Stromal cell of bone marrow (primary cell): ENCODE results near the gene ISLR.

Experiments used
- DNase-seq: peaks from one replicate; pipeline ENCODE4 v3.0.0-alpha.2; 2012; ENCODE audit warnings: low read depth

The ISLR gene, protein sequence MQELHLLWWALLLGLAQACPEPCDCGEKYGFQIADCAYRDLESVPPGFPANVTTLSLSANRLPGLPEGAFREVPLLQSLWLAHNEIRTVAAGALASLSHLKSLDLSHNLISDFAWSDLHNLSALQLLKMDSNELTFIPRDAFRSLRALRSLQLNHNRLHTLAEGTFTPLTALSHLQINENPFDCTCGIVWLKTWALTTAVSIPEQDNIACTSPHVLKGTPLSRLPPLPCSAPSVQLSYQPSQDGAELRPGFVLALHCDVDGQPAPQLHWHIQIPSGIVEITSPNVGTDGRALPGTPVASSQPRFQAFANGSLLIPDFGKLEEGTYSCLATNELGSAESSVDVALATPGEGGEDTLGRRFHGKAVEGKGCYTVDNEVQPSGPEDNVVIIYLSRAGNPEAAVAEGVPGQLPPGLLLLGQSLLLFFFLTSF

DNA sequence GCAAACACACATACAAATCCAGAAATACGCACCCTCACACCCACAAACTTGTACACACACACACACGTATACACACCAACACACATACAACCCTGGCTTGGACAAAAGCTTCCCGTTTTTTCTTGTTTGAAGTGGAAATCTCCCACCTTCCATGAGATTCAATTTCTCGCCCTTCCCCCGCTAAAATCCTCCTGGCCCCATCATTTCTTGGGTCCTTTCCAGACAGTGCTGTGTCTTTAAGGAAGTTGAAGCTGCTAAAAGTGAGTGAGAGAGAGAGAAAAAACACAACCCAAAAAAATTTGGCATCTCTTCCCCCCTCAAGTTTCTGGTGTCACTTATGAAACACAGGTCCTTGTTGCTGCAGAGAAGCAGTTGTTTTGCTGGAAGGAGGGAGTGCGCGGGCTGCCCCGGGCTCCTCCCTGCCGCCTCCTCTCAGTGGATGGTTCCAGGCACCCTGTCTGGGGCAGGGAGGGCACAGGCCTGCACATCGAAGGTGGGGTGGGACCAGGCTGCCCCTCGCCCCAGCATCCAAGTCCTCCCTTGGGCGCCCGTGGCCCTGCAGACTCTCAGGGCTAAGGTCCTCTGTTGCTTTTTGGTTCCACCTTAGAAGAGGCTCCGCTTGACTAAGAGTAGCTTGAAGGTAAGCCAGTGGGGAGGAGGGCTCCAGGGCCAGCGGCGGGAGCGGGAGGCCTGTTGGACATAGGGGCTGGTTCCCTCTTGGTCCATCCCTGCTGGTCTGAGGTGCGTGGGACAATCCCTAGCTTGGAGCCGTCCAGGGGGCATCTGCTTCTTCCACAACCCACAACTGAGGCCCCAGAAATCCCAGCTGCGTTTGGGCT, at the start of gene ISLR:
TSS of gene ISLR (plus strand) at position 331 of the 839 bp plus-strand sequence. CDS start 1,149 bp downstream, outside the sequence.
- peak; percentile 87 for DNase-seq

DNA sequence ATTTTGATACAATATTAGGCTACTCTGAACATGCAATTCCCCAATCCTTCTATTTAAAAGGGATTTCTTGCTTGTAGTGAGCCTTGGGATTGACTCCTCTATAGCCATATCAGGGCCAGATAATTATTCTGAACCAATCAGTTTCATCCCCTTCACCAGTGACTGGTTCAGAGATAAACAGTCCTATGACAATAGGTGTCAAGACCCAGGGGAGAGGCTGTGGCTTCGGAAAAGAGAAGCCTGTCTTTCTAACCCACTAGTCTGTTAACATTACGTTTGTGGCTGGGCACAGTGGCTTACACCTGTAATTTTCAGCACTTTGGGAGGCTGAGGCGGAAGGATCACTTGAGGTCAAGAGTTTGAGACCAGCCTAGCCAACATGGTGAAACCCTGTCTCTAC, 49.3 kb upstream of the ISLR start:
- DNase-seq = no peak

DNA sequence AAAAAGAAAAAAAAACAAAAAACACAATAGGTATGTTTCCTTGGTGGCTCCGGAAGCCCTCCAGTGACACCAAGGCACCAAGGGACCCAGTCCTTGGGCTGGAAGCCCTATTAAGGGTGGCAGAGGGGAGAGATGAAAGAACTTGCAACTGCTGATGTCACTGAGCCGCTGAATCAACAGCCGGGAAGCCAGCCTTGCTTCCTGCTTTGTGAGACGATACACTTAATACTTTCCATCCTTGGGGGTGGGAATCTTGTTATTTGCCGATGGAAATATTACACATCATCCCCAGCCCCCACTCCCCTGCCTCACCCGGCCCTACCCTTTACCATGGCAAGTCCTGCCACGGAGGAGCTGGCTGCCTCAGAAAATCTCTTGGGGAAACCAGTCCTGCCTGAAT, 48.8 kb upstream of the ISLR start:
- no peak for DNase-seq

DNA sequence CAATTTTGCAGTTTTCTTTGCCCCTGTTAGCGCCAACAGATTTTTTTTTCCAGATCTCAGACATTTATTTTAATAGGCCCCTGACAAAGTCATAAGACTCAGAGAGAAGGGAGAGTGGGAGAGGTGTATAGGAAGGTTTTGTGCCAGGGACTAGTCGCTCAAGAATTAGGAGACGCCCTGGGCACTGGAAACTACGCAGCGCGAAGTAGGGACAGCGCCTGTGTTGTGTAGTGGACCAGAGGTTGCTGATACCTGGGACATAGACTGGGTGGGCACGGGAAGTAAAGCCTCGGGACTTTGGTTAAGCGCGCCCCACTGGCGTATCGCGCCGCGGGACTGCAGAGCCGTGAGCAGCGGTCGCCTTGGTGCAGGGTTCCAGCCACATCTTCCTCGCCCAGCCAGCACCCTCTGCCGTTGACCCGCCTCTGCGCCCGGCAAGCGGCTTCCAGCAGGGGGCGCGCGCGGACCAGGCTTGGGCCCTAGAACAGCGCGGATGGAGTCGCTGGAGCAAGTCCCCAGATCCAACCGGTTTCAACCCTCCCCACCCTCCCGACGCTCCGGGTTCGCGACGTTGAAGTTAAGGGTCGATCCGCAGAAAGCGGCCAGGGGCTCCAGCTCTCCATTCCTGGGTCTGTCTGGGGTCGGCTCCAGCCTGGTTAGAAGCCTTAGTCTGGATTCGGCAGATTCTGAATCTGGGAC, 46.1 kb upstream of the ISLR start:
- peak; percentile 65 for DNase-seq

DNA sequence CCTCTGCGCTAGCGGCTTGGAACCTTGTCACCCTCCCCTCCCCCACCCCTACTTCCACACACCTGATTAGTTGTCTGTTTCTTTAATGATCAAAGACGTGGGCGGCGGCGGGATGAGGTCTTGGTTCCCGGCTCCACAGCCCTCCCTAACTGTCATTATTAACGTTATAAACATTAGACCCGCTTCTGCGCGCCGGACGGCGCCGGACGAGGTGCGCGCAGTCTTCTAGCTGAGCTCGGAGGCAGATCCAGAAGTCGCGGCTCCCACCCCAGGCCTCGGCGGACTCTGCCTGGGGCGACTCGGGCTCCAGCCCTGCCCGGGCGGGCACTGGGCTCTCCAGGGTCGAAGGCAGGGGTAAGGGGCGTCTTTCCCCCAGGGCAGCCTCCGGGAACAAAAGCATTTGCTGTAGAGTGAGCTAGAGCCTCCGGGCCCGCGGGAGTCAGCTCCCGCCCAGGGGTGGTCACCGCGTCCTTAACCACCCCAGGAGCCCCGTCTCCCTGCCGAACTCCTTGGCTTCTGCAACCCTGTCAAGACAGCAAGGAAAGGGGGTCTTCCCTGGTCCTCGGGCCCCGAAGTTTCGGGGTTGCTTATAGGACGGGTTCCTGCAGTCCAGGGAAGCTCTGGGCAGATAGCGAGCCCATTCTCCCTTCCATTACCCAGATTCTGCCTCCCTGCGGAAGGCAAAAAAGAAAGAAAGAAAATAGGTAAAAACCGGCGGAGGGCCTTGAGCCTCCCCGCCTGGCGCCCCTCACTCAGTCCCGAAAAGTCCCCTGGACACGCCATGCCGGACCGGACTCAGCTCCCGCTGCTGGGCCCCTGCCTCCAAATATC, 45.3 kb upstream of the ISLR start:
- no peak for DNase-seq

DNA sequence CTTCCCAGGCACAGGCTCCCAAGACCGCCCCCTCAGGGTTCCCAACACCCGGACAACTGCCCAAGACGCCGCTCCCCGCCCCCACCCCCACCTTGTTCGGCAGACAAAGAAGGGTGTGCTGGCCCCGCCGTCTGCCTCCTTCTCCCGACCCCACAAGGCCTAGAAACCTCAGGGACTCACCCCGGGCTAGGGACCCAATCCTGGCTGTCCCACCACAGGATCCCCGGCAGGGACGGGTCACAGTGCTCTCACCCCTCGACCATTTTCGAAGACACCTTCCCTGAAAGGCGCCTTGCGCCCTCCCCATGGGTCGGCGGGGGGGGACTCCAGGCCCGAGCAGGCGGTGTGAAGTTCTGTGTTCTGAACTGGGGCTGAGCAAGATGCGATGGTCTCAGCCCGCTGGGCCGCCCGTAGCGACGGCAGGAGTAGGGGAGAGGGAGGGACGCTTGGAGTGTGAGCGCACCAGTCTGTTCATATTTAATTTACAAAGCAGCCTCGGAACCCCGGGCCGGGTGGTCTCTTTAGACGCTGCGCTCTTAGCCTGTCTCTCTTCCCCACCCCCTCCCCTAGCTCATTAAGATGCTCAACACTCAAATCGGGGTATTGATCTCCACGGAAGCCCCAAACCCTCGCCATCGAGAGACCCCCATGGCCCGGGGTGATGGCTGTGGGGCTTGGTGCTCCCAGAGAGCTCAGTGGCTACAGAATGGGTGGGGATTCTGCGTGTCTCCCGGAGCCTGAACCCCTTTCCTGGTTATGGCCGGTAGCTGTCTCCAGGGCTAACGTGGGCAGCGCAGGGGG, 44.5 kb upstream of the ISLR start:
- no peak for DNase-seq

DNA sequence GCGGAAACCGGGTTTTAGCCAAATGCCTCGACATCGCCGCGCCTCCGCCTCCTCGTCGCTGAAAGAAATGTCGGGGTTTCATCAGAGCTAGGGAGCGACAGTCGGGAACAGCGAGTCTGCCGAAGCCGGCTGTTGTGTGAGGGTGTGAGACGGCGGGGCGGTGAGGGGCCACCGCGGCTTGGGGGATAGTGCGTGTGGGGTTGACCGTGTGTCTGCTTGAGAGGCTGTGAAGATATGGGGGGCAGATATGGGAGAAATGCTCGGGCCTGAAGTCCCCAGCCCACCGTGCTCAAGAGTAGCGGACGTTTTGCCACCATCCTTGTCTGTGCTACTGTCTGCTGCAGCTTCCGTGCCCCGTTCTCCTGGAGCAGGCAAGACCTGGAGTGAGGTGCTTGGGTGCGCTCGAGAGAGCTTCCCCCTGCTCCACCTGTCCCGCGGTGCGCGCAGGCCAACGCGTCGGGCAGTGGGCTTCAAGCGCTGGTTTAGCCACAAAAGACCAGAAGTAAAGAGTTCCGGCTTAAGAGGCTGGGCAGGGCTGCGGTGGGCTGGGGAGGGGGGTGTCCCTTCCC, 43.8 kb upstream of the ISLR start:
- no peak for DNase-seq

DNA sequence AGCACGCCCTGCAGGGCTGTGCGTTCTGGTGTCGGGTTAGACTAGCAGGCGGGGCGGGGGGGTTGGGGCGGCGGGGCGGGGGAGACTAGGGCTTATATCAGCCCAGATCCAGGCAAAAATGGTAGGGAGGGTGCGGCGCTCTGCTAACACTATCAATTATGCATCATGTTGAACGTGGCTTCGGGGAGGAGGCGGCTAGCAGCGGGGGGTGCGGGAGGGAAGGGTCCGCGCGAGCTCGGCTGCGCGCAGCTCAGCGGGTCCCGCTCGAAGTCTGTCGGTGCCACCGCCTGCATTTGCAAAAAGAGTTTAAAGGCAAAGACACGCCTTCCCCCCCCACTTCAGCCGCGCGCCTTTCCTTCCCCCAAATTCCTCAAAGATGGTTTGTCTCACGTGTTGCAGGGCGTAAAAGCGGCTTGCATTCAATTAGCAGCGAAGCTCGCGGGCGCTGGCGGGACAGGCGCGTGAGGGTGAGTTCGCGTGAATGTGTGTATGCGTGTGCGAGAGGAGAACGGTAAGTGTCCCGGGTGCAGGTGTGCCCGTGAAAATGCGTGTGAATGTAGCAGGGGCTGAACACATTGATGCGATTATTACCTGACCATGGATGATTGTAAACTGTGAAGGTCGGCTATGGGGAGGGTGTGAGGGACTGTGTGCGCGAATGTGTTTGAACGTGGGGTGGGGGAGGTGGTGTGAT, 43.2 kb upstream of the ISLR start, which contains the start of gene ISLR2:
TSS of gene ISLR2 (plus strand) at position 432 of the 694 bp plus-strand sequence. CDS start 2,169 bp downstream, outside the sequence.
- no peak for DNase-seq

DNA sequence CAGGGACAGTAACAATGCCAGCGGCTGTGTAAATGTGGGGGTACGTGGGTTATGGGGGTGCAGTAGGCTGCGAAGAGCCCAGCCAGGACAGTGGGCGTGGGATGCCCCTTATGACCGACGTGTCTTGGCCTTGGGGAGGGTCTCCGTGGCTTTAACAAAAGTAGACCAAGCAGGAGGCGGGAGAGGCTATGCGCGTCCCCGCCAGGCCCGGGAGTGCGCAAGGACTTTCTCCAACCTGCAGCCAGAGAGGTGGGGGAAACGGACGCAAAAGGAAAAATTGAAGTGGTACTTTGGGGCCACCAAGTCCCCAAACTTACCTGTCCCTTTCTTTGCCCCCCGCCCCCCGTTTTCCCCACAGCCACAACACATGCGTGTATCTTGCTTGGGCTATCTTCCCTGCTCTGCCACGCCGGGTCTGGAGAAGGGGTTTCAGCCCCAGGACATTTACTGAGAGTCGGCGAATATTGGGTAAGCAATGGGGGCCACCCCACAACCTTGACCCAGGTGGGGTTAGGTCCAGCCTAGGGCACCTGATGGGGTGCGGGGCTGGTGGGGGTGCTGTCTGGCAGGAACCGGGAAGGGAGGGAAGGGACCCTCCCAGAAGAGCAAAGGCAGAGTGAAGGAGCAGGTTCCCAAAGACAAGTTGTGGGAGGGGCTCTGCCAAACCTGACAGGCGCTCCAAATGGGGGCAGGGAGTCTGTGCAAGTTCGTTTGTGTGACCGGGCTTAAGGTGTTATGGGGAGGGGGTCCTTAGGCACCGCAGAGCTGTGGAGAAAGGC, 42.5 kb upstream of the ISLR start:
- DNase-seq = no peak

DNA sequence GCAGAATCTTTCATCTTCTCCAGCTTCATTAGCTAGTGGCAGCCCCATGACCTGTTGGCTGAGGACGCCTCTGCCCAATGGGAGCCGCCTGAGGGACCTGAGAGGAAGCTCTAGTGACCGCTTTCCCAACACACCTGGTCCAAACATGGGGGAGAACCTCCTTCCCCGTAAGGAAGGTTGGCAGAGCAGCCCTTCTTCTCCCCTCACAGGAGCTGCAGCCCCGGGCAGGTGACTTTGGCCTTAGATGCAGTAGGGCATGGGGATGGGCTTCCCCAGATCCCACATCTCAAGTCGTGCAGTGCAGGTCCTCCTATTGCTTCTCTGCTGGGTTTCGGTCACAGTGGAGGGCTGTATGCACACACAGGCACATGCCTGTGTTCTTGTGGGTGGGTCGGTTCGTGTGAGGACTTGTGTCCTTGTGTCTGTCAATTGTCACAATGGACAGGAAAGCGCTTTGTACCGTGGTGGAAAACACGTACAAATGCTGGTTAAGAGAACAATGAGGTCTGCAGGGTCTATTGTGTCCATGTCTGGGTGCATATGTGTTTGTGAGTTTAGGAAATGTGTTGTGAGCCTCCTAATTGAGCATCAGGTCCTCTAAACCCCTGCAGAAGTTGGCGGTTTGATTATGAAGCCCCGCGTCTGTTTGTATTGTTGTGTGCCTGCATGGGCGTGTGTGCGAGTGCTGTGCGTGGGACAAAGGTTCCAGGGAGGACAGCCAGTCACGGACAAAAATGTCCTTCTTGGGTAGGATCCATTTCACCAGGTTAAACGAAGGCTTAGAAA, 41.7 kb upstream of the ISLR start:
- DNase-seq = no peak

DNA sequence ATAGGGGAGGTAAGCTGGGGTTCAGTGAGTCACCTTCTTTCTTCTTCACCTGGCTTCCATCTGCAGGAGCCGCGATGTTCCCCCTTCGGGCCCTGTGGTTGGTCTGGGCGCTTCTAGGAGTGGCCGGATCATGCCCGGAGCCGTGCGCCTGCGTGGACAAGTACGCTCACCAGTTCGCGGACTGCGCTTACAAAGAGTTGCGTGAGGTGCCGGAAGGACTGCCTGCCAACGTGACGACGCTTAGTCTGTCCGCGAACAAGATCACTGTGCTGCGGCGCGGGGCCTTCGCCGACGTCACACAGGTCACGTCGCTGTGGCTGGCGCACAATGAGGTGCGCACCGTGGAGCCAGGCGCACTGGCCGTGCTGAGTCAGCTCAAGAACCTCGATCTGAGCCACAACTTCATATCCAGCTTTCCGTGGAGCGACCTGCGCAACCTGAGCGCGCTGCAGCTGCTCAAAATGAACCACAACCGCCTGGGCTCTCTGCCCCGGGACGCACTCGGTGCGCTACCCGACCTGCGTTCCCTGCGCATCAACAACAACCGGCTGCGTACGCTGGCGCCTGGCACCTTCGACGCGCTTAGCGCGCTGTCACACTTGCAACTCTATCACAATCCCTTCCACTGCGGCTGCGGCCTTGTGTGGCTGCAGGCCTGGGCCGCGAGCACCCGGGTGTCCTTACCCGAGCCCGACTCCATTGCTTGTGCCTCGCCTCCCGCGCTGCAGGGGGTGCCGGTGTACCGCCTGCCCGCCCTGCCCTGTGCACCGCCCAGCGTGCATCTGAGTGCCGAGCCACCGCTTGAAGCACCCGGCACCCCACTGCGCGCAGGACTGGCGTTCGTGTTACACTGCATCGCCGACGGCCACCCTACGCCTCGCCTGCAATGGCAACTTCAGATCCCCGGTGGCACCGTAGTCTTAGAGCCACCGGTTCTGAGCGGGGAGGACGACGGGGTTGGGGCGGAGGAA, 40.5 kb upstream of the ISLR start:
- no peak for DNase-seq

DNA sequence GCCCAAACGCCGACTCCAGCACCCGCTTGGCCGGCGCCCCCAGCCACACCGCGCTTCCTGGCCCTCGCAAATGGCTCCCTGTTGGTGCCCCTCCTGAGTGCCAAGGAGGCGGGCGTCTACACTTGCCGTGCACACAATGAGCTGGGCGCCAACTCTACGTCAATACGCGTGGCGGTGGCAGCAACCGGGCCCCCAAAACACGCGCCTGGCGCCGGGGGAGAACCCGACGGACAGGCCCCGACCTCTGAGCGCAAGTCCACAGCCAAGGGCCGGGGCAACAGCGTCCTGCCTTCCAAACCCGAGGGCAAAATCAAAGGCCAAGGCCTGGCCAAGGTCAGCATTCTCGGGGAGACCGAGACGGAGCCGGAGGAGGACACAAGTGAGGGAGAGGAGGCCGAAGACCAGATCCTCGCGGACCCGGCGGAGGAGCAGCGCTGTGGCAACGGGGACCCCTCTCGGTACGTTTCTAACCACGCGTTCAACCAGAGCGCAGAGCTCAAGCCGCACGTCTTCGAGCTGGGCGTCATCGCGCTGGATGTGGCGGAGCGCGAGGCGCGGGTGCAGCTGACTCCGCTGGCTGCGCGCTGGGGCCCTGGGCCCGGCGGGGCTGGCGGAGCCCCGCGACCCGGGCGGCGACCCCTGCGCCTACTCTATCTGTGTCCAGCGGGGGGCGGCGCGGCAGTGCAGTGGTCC, 39.7 kb upstream of the ISLR start:
- no peak for DNase-seq

DNA sequence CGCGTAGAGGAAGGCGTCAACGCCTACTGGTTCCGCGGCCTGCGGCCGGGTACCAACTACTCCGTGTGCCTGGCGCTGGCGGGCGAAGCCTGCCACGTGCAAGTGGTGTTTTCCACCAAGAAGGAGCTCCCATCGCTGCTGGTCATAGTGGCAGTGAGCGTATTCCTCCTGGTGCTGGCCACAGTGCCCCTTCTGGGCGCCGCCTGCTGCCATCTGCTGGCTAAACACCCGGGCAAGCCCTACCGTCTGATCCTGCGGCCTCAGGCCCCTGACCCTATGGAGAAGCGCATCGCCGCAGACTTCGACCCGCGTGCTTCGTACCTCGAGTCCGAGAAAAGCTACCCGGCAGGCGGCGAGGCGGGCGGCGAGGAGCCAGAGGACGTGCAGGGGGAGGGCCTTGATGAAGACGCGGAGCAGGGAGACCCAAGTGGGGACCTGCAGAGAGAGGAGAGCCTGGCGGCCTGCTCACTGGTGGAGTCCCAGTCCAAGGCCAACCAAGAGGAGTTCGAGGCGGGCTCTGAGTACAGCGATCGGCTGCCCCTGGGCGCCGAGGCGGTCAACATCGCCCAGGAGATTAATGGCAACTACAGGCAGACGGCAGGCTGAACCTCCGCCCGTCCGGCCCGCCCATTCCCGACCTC, 39.0 kb upstream of the ISLR start:
- DNase-seq = no peak

DNA sequence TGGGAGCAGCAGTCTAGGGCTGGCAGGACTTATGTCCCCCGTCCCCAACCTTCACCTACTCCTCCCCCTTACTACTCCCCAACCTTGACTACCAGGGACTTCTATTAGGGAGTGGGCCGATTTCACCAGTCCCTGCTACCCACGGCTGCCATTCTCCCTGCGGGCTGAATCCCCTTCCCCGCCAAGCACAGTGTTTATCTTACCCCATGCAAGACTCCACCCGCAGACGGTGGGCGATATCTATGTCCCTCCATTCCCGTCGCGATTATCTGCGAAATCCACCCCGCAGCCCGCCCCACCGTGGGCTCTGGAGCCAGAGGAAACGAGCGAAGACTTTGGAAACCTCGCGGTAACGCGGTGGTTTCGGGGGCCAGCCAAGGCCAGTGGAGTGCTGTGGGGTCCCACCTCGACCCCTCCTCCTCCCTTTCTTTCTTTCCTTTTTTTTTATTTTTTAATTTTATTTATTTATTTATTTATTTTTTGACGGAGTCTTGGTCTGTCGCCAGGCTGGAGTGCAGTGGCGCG, 38.4 kb upstream of the ISLR start:
- no peak for DNase-seq

DNA sequence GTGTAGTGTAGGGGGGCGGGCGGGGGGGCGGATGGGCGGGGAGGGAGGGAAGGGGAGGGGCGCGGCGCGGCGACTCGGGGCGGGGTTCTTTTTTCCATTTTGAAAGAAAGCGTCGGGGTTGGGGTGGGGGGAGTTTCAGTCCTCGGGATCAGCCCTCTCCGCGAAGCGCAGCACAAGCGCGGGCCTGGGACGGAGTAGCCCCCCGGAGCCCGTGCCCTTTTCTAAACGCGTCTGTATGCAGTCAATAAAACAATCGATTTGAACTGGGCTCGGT, 37.0 kb upstream of the ISLR start:
- DNase-seq = no peak
